Astrocyte of the spinal cord (primary cell): ENCODE results near the gene KLHL22.

Experiments used
- DNase-seq: peaks from one replicate; pipeline ENCODE4 v3.0.0; 2011; ENCODE audit warnings: low read depth, low spot score
- H3K4me3 ChIP-seq: 2 replicates; pipeline ENCODE4 v1.5.1; 2011; ENCODE audit warnings: low read depth, mild to moderate bottlenecking, low read length, moderate library complexity
- in situ Hi-C: cut with HindIII; loops from 2 replicates; pipeline ENCODE4 v1.10.0; 2017; ENCODE audit warnings: low sequenced_read_pairs
- TF ChIP-seq, protein P1 (sequence below): IDR thresholded peaks from 2 replicates; pipeline ENCODE4 v1.5.1; 2012; ENCODE audit warnings: low read depth, mild to moderate bottlenecking, low read length, inconsistent platforms

Gene KLHL22

DNA sequence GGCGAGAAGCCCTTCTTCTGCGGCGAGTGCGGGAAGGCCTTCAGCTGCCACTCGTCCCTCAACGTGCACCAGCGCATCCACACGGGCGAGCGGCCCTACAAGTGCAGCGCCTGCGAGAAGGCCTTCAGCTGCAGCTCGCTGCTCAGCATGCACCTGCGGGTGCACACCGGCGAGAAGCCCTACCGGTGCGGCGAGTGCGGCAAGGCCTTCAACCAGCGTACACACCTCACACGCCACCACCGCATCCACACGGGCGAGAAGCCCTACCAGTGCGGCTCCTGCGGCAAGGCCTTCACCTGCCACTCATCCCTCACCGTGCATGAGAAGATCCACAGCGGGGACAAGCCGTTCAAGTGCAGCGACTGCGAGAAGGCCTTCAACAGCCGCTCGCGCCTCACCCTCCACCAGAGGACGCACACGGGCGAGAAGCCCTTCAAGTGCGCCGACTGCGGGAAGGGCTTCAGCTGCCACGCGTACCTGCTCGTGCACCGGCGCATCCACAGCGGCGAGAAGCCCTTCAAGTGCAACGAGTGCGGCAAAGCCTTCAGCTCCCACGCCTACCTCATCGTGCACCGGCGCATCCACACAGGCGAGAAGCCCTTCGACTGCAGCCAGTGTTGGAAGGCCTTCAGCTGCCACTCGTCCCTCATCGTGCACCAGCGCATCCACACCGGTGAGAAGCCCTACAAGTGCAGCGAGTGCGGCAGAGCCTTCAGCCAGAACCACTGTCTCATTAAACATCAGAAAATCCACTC lies 89.5 kb downstream of the KLHL22 start:
- TF ChIP-seq, protein P1, sequence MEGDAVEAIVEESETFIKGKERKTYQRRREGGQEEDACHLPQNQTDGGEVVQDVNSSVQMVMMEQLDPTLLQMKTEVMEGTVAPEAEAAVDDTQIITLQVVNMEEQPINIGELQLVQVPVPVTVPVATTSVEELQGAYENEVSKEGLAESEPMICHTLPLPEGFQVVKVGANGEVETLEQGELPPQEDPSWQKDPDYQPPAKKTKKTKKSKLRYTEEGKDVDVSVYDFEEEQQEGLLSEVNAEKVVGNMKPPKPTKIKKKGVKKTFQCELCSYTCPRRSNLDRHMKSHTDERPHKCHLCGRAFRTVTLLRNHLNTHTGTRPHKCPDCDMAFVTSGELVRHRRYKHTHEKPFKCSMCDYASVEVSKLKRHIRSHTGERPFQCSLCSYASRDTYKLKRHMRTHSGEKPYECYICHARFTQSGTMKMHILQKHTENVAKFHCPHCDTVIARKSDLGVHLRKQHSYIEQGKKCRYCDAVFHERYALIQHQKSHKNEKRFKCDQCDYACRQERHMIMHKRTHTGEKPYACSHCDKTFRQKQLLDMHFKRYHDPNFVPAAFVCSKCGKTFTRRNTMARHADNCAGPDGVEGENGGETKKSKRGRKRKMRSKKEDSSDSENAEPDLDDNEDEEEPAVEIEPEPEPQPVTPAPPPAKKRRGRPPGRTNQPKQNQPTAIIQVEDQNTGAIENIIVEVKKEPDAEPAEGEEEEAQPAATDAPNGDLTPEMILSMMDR, result no peak
- no peak for DNase-seq
- in situ Hi-C loops, result no loop called here
- no peak overlapping the region for H3K4me3 ChIP-seq

DNA sequence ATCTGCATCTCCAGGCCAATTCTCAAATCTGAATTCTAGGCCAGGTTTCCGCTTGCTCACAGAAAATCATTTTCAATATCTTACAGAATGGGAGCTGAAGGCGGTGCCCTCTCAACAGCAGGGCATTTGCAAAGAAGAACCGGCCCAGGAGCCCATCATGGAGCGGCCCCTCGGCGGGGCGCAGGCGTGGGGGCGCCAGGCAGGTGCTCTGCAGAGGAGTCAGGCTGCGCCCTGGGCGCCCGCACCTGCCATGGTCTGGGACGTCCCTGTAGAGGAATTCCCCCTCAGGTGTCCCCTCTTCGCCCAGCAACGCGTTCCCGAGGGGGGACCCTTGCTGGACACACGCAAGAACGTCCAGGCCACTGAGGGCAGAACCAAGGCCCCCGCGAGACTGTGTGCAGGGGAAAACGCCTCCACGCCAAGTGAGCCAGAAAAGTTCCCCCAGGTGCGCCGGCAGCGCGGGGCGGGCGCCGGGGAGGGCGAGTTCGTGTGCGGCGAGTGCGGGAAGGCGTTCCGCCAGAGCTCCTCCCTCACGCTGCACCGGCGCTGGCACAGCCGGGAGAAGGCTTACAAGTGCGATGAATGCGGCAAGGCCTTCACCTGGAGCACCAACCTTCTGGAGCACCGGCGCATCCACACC lies 90.2 kb downstream of the KLHL22 start:
- TF ChIP-seq, protein P1, result no peak
- DNase-seq, result no peak
- H3K4me3 ChIP-seq, result no peak overlapping the region
- in situ Hi-C loops, result no loop called here

DNA sequence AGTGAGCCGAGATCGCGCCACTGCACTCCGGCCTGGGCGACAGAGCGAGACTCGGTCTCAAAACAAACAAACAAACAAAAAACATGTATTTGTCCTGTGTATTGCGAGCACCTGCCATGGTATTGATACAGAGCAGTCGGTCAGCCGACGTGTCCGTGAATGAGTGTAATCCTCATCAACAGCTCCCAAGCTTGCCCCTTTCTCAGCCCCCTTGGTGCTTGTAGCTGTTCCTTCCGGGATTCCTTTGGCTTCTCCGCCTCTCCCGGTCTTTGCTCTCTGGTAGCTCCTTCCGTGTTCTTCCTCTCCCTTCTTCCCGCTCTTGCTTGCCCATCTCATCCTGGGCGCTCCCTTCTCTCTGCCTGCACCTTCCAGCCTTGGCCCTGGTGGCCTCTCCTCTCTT lies 90.7 kb downstream of the KLHL22 start:
- in situ Hi-C loops, result no loop called here
- no peak for DNase-seq
- H3K4me3 ChIP-seq, result no peak overlapping the region
- TF ChIP-seq, protein P1, result no peak

DNA sequence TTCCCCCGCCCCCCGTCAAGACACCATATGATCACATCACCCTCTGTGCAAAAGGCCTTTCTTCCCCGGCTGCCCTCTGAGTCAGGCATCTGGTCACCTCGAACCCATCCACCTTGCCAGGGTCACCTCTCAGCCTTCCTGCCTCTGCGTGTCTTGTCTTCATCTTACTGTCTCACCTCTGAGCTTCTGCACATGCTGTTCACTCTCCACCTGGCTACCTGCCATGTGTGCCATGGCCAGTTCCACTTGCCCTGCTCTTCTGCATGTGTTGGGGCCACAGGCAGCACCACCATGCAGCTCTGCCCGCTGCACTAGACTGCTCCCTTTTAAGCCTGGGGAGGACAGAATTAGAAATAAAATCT lies 91.8 kb downstream of the KLHL22 start:
- TF ChIP-seq, protein P1, result no peak
- DNase-seq, result no peak
- no peak overlapping the region for H3K4me3 ChIP-seq
- in situ Hi-C loops, result no loop called here

DNA sequence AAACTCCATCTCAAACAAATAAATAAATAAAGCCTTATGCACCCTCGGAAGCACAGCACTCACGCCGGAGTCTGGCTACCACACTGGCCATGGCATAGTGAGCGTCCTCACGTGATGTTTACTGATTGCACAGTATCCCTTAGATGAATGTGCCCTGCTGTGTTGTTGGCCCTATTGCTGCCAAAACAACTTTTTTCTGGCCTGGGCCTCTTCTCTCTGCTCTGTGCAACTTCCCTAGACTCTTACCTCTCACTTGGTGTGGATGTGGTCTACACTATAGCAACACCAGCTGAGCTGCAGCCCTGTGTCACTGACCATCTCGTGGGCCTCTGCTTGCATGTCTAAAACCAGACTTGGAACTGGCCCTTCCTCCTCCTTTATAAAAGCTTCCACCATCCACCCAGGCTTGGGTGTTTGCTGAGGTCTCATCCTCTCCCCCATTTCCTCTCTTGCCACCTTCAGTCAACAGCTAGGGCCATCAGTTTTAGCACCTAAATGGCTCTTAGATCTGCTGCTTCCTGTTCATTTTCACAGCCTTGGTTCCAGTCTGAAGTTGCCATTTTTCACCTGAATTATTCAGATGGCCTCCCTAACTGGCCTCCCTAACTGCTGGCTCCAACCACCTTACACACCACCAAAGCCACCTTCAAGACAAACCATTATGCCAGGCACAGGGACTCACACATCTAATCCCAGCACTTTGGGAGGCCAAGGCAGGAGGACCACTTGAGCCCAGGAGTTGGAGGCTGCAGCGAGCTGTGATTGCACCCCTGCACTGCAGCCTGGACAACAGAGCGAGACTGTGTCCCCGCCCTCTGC lies 92.4 kb downstream of the KLHL22 start:
- in situ Hi-C loops, result no loop called here
- H3K4me3 ChIP-seq, result no peak overlapping the region

DNA sequence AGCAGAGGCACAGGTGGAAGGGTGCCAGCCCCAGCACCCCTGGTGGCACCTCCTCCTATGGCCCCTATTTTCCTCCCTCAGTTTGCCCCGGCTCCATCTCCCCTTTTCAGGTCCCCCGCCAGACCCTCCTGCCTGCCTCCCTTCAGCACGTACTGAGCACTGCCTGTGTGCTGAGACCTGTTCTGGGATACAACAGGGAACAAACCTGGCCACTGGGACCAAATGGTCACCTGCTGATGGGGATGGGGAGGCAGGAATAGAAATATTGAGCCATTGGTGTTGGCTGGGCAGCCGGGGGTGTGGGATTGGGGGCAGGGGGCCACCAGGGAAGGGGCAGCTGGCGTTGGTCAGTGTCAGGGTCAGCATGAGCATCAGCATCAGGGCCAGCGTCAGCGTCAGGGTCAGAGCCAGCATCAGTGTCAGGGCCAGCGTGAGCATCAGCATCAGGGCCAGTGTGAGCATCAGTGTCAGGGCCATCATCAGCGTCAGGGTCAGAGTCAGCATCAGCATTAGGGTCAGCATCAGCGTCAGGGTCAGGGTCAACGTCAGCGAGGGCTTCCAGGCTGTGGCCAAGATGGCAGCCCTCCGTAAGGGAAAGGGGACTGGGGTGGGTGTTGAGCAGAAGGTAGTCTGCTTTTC lies 94.1 kb downstream of the KLHL22 start:
- in situ Hi-C loops, result no loop called here
- H3K4me3 ChIP-seq, result no peak overlapping the region
- TF ChIP-seq, protein P1, result no peak
- DNase-seq, result no peak

More for the DNA sequence above, 92.4 kb downstream of the KLHL22 start:
- DNase-seq, result no peak
- TF ChIP-seq, protein P1, result no peak
